Astrocyte (in vitro differentiated cells and primary cell): ENCODE measurements around the gene IFT81.

Experiments
- CTCF ChIP-seq: IDR thresholded peaks from 2 replicates; pipeline ENCODE4 v1.5.1; 2011; ENCODE audit warnings: low read depth, mild to moderate bottlenecking, inconsistent platforms, low read length, moderate library complexity; ENCODE audit not compliant: insufficient read depth
- EZH2 ChIP-seq: IDR thresholded peaks from 2 replicates; pipeline ENCODE4 v1.6.1; 2012; ENCODE audit warnings: mild to moderate bottlenecking, low read length, inconsistent platforms; ENCODE audit not compliant: insufficient read depth

- TF ChIP-seq EZH2 (no peak), CTCF (no peak)
Observed at GRCh38 chr12:110175201-110175600, 51.0 kb downstream of the IFT81 start.
